C4-2B (cell line): Measurements from ENCODE around the gene NELFCD.

Experiments
- CTCF ChIP-seq: fragments of 450-650 bp; conservative IDR thresholded peaks from 2 replicates; pipeline ENCODE4 v1.5.1; 2017; ENCODE audit warnings: mild to moderate bottlenecking
- ZFX ChIP-seq: fragments of 450-650 bp; IDR thresholded peaks from 2 replicates; pipeline ENCODE4 v1.6.1; 2017

DNA sequence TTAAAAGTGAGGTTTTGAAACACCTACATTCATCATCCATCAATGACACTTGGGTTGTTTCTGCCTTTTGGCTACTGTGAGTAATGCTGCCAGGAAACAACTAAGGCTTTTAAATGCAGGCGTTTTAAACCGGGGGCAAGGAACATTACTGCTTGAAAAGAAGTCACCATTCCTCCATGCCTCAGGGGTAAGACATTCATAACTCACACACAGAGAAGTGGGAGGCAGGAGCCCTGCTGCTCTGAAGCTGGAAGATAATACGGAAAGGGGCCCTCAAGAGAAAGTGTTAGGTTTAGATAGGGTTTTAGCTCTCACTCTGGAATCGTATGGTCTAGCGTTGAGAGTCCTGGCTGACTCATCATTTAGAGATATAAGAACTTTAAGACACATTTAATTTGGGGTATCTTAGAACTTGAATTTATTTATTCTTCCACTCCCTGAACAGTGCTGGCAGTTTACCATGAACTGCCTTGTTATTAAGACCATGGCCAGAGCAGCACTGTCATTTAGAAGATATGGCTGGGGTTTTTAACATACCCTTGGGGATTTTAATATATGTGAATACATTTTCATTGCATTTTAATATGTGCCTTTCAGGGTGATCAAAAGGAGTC lies 40.0 kb downstream of the NELFCD start:
- no peak for TF ChIP-seq CTCF
- no peak for TF ChIP-seq ZFX
